K562 (cell line): Measurements from ENCODE around the gene ACAP3. TPM values are rescaled to one million over a fixed set of nuclear protein-coding genes. Genes with fewer than 3 reads are reported as not detected.

ENCODE experiments used
- ATAC-seq: fragments of 200-7000 bp; cut with Tn5 transposase; 3 replicates; pipeline ENCODE4 v1.9.1; 2020; ENCODE audit warnings: moderate library complexity
- BruUV-seq: library from RNA; stranded (reverse); fragments of 400-500 nt; replicated peaks from 2 replicates; lab custom pipeline; 2021; lab: Mats Ljungman, UMichigan
- CTCF ChIA-PET: fragments of 300-600 bp; formaldehyde crosslinking; extraction: SDS; loops from one replicate; lab custom pipeline; 2021; ENCODE audit warnings: low intra/inter-chr PET ratio; lab: Yijun Ruan, JAX
- POLR2A ChIA-PET: fragments of 300-600, 350-650 bp; sonication (Branson Sonifier 250); formaldehyde crosslinking; extraction: SDS; loops from one replicate; lab custom pipeline; 2021; ENCODE audit warnings: antibody characterized with exemption, inconsistent platforms; lab: Yijun Ruan, JAX
- DNase-seq, 4 experiments: peaks; one replicate each; pipeline versions ENCODE4 v3.0.0 to v3.0.0-alpha.2; 2011 to 2018; ENCODE audit warnings: low spot score in 3 of 4, mixed read lengths in 3 of 4; ENCODE audit errors: extremely low read depth in 1 of 4
- FAIRE-seq: peaks from 2 replicates; lab custom pipeline; 2011; peaks lifted over from hg19 to GRCh38; lab: Jason Lieb, UNC
- H2AFZ ChIP-seq: 2 replicates; pipeline ENCODE4 v1.6.0; 2011; ENCODE audit warnings: low read depth, low read length, control low read depth, inconsistent platforms
- H3K27ac ChIP-seq: fragments of 200-600 bp; 3 replicates; pipeline ENCODE4 v1.8.0; 2011; ENCODE audit warnings: low read depth, mild to moderate bottlenecking, control low read depth, inconsistent platforms, low read length, moderate library complexity, mixed read lengths; ENCODE audit errors: extremely low read depth
- H3K27me3 ChIP-seq, 2 experiments: fragments of 300-600 bp in 1 of 2; 2 replicates in 1 of 2; 3 replicates in 1 of 2; pipeline versions ENCODE4 v1.6.0 to v1.8.0; 2011; ENCODE audit warnings: inconsistent platforms in 2 of 2, low read length in 2 of 2, mild to moderate bottlenecking in 1 of 2, mixed read lengths in 1 of 2, moderate library complexity in 1 of 2; ENCODE audit not compliant: control insufficient read depth in 2 of 2, insufficient read depth in 2 of 2
- H3K36me3 ChIP-seq: fragments of 300-600 bp; 3 replicates; pipeline ENCODE4 v1.8.0; 2011; ENCODE audit warnings: mild to moderate bottlenecking, low read length, inconsistent platforms; ENCODE audit not compliant: control insufficient read depth, insufficient read depth
- H3K4me1 ChIP-seq, 2 experiments: fragments of 200-600 bp in 1 of 2; replicated peaks in 1 of 2; 2 replicates in 1 of 2; 3 replicates in 1 of 2; pipeline versions ENCODE4 v1.5.1 to v1.8.0; 2011; ENCODE audit warnings: inconsistent platforms in 2 of 2, low read length in 2 of 2, mild to moderate bottlenecking in 1 of 2, mixed read lengths in 1 of 2, moderate library complexity in 1 of 2; ENCODE audit not compliant: control insufficient read depth in 2 of 2, insufficient read depth in 2 of 2
- H3K4me2 ChIP-seq: 2 replicates; pipeline ENCODE4 v1.6.1; 2011; ENCODE audit warnings: low read length, control low read depth, inconsistent platforms, mixed read lengths; ENCODE audit not compliant: insufficient read depth
- H3K4me3 ChIP-seq: fragments of 200-600 bp; sonication (generic), shearing (Covaris generic); 2 replicates; pipeline ENCODE4 v1.5.1; 2016; ENCODE audit warnings: control low read depth, inconsistent platforms
- H3K79me2 ChIP-seq: fragments of 200-600 bp; 3 replicates; pipeline ENCODE4 v1.8.0; 2011; ENCODE audit warnings: low read length, inconsistent platforms; ENCODE audit not compliant: control insufficient read depth, insufficient read depth
- H3K9ac ChIP-seq, 2 experiments: 2 replicates each; pipeline versions ENCODE4 v1.6.0 to v1.6.1; 2011; ENCODE audit warnings: low read depth in 2 of 2, low read length in 2 of 2, control low read depth in 1 of 2, inconsistent platforms in 1 of 2, mild to moderate bottlenecking in 1 of 2, mixed read lengths in 1 of 2; ENCODE audit not compliant: insufficient read depth in 1 of 2
- H3K9me1 ChIP-seq: one replicate; pipeline ENCODE4 v1.6.0; 2011; ENCODE audit warnings: inconsistent platforms, mild to moderate bottlenecking, low read length, moderate library complexity; ENCODE audit not compliant: control insufficient read depth, insufficient read depth
- H3K9me3 ChIP-seq: replicated peaks from 2 replicates; pipeline ENCODE4 v1.5.1; 2011; ENCODE audit warnings: low read depth, low read length, inconsistent platforms; ENCODE audit not compliant: control insufficient read depth, insufficient read depth
- H4K20me1 ChIP-seq: replicated peaks from 2 replicates; pipeline ENCODE4 v1.6.1; 2011; ENCODE audit warnings: low read length, inconsistent platforms, mixed read lengths; ENCODE audit not compliant: control insufficient read depth, insufficient read depth
- ARID4B ChIP-seq: sonication (generic); formaldehyde crosslinking; IDR thresholded peaks from 2 replicates; pipeline ENCODE4 v1.8.0; 2022; ENCODE audit warnings: mild to moderate bottlenecking, missing genetic modification reagents
- FOS ChIP-seq: IDR thresholded peaks from 3 replicates; pipeline ENCODE4 v1.6.1; 2011; ENCODE audit not compliant: insufficient read length; ENCODE audit errors: extremely low read depth
- FOXJ3 ChIP-seq: sonication (generic); formaldehyde crosslinking; IDR thresholded peaks from 2 replicates; pipeline ENCODE4 v1.4.0; 2020; ENCODE audit warnings: mild to moderate bottlenecking, missing genetic modification reagents
- IRF9 ChIP-seq: fragments of 450-650 bp; IDR thresholded peaks from 2 replicates; pipeline ENCODE4 v1.6.1; 2016; ENCODE audit warnings: missing biosample characterization, missing genetic modification characterization
- NR2C2 ChIP-seq, 2 experiments: fragments of 200-800 bp in 1 of 2; sonication (Bioruptor generic) in 1 of 2; sonication (generic) in 1 of 2; formaldehyde crosslinking in 1 of 2; IDR thresholded peaks; 2 replicates each; pipeline versions ENCODE4 v1.6.1 to v1.8.0; 2016 to 2022; ENCODE audit warnings: mild to moderate bottlenecking in 1 of 2, missing compliant biosample characterization in 1 of 2, missing genetic modification characterization in 1 of 2, missing genetic modification reagents in 1 of 2
- POLR2G ChIP-seq: fragments of 200-400 bp; formaldehyde crosslinking; IDR thresholded peaks from 2 replicates; pipeline ENCODE4 v1.6.1; 2017; ENCODE audit warnings: low read depth, mild to moderate bottlenecking, antibody characterized with exemption, low read length, moderate library complexity
- RBM22 ChIP-seq: fragments of 200-400 bp; formaldehyde crosslinking; IDR thresholded peaks from 2 replicates; pipeline ENCODE4 v1.6.1; 2018; ENCODE audit warnings: low read length, low read depth; ENCODE audit not compliant: poor library complexity, severe bottlenecking
- ZNF778 ChIP-seq: fragments of 450-650 bp; formaldehyde crosslinking; IDR thresholded peaks from 2 replicates; pipeline ENCODE4 v1.4.0; 2020; ENCODE audit warnings: mild to moderate bottlenecking, moderate library complexity
- WGBS: fragments of 100-300 bp; shearing (Covaris generic); methylation state at CpG from one replicate; pipeline ENCODE4 v1.1.6; 2016; ENCODE audit warnings: low coverage, mixed read lengths; ENCODE audit not compliant: insufficient coverage; ENCODE audit errors: missing lambda C conversion rate; 5-methylcytosine and 5-hydroxymethylcytosine counted together
- in situ Hi-C: fragments of 300-500 bp; cut with MboI; formaldehyde crosslinking; loops from 4 replicates; pipeline ENCODE4 v1.15.0; 2018; ENCODE audit warnings: inconsistent platforms, mixed read lengths
- intact Hi-C: fragments of 100-400 bp; cut with micrococcal nuclease; formaldehyde crosslinking; loops from 2 replicates; pipeline ENCODE4 v1.14.2; 2022
- polyA plus RNA-seq, 8 experiments: library from polyadenylated mRNA; depleted of rRNA in 4 of 8; stranded (reverse) in 5 of 8; unstranded in 3 of 8; fragments of >200 nt; fragmentation: Nextera tagmentation in 2 of 8; fragmentation: Illumina TruSeq in 1 of 8; extraction: Ambion mirVana in 2 of 8; extraction: Trizol in 1 of 8; gene quantifications; 2 replicates each; pipeline versions ENCODE4 v1.2.1 to v1.2.3, GENCODE V29; 2011 to 2014; ENCODE audit warnings: inconsistent platforms in 1 of 8, missing spikeins in 1 of 8
- total RNA-seq, 7 experiments: library from RNA; depleted of rRNA in 6 of 7; stranded (reverse); fragments of >200 nt in 6 of 7; fragmentation: Illumina TruSeq in 2 of 7; extraction: Trizol in 2 of 7; gene quantifications; 2 replicates each; pipeline versions ENCODE4 v1.2.1 to v1.2.3, GENCODE V29; 2011 to 2021; ENCODE audit warnings: low replicate concordance in 1 of 7

Gene ACAP3
- total and polyA plus RNA-seq, 9 of the 15 experiments (the other 6 are each of a cell fraction or from before 2014, with no cell fraction given): 0.01 to 49.0 (median 12.0) TPM

GRCh38 chr1:1342061-1342562 lies 34.4 kb upstream of the ACAP3 start (continued):
- TF ChIP-seq IRF9 (tag) (no peak), ZNF778 (CRISPR knock-in tag) (no peak), FOXJ3 (CRISPR knock-in tag) (no peak), POLR2G (peak; percentile 42; the same call in 1 of the 2 replicates), NR2C2 (CRISPR knock-in tag; IDR thresholded peaks at IDR 0.05) (no peak), NR2C2 (tag; IDR thresholded peaks at IDR 0.05) (no peak)

- no peak for FAIRE-seq
- POLR2A ChIA-PET: interaction anchor here (0.6 to 1.0 kb wide), 2 partner anchors 10 to 35 kb away, joined by 3 to 4 read pairs; no protein-coding TSS in a partner anchor
- BruUV-seq: no TSS peak
- no peaks in the 10 kb centered on the region for H3K27me3 ChIP-seq
- CTCF ChIA-PET: no interaction called here
- H3K79me2 ChIP-seq: peaks cover 40% of the 10 kb centered on the region
- peaks cover 38% of the 10 kb centered on the region; the same call in 1 of the 2 replicates for H4K20me1 ChIP-seq
- peaks cover 83% of the 10 kb centered on the region; the same call in 2 of the 3 replicates for H3K36me3 ChIP-seq
- H3K4me3 ChIP-seq: no peak overlapping the region
- H2AFZ ChIP-seq: no peak overlapping the region
- peaks cover 9 to 88% of the 10 kb centered on the region in 2 experiments; a peak in 3 of 5 replicates for H3K4me1 ChIP-seq
- no peak for ATAC-seq
- in situ Hi-C loops: no loop called here
- H3K9ac ChIP-seq: no peak overlapping the region
- no peak overlapping the region for H3K4me2 ChIP-seq
- TF ChIP-seq RBM22 (peak; percentile 57), FOS (no peak), ARID4B (CRISPR knock-in tag) (0 out of 2 replicates have a peak, but pooled peaks have one; percentile 5)
- H3K9me1 ChIP-seq: peaks cover 11% of the 10 kb centered on the region
- H3K9me3 ChIP-seq: peaks cover 2% of the 10 kb centered on the region; the same call in 1 of the 2 replicates
- no peak for DNase-seq
- 92% methylated on average over 17 of the region's 17 CpGs for WGBS
- no peak overlapping the region for H3K27ac ChIP-seq
- intact Hi-C loops: no loop called here
These were observed 33.9 kb upstream of the ACAP3 start for GRCh38 chr1:1341549-1342021.
